Left ventricle myocardium inferior (tissue), 1 donor: ENCODE data around the gene QSOX1. TPM values are rescaled to one million over a fixed set of nuclear protein-coding genes. Genes with fewer than 3 reads are reported as not detected.

Experiments used
- DNase-seq: peaks from one replicate; pipeline ENCODE4 v3.0.0-alpha.2; 2020
- H3K27ac ChIP-seq: fragments of 200-600 bp; replicated peaks from 2 replicates; pipeline ENCODE4 v1.8.0; 2021
- H3K27me3 ChIP-seq: fragments of 200-600 bp; 2 replicates; pipeline ENCODE4 v1.8.0; 2021; ENCODE audit warnings: low read depth
- H3K36me3 ChIP-seq: fragments of 200-600 bp; 2 replicates; pipeline ENCODE4 v1.8.0; 2021
- H3K4me1 ChIP-seq: fragments of 200-600 bp; 2 replicates; pipeline ENCODE4 v1.8.0; 2021
- H3K4me3 ChIP-seq: fragments of 200-600 bp; 2 replicates; pipeline ENCODE4 v1.8.0; 2021; ENCODE audit warnings: mild to moderate bottlenecking, moderate library complexity
- H3K9me3 ChIP-seq: fragments of 200-600 bp; replicated peaks from 2 replicates; pipeline ENCODE4 v1.8.0; 2021
- intact Hi-C: fragments of 100-400 bp; cut with micrococcal nuclease; formaldehyde crosslinking; loops from one replicate; pipeline ENCODE4 v1.11.0; 2022
- total RNA-seq: library from RNA; stranded (reverse); fragmentation: NEBNext Ultra II Directional; extraction: Animal tissue kit (Norgen Biotek cat#: 25700); gene quantifications from one replicate; pipeline ENCODE4 v1.2.1, GENCODE V29; 2021
- TF ChIP-seq, protein P1 (sequence below): fragments of 200-600 bp; IDR thresholded peaks from 2 replicates; pipeline ENCODE4 v1.8.0; 2021; ENCODE audit warnings: antibody characterized with exemption, mild to moderate bottlenecking, borderline replicate concordance
- donor health status: DM: no; HTN: yes; CAD: no; lungs with severe emphysema.

Gene QSOX1
- total RNA-seq, 1 donor from 2014 or later, result 102 TPM

- Histone ChIP-seq H3K36me3 (no peaks in the 10 kb centered on the region), H3K4me1 (no peaks in the 10 kb centered on the region), H3K9me3 (no peaks in the 10 kb centered on the region), H3K4me3 (no peak overlapping the region), H3K27me3 (peaks cover 12% of the 10 kb centered on the region), H3K27ac (no peak overlapping the region)
- TF ChIP-seq, protein P1, sequence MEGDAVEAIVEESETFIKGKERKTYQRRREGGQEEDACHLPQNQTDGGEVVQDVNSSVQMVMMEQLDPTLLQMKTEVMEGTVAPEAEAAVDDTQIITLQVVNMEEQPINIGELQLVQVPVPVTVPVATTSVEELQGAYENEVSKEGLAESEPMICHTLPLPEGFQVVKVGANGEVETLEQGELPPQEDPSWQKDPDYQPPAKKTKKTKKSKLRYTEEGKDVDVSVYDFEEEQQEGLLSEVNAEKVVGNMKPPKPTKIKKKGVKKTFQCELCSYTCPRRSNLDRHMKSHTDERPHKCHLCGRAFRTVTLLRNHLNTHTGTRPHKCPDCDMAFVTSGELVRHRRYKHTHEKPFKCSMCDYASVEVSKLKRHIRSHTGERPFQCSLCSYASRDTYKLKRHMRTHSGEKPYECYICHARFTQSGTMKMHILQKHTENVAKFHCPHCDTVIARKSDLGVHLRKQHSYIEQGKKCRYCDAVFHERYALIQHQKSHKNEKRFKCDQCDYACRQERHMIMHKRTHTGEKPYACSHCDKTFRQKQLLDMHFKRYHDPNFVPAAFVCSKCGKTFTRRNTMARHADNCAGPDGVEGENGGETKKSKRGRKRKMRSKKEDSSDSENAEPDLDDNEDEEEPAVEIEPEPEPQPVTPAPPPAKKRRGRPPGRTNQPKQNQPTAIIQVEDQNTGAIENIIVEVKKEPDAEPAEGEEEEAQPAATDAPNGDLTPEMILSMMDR, result no peak
- DNase-seq, result no peak
- intact Hi-C loops, result no loop called here
Measured at GRCh38 chr1:180137776-180138175, 16.9 kb upstream of the QSOX1 start.

DNA sequence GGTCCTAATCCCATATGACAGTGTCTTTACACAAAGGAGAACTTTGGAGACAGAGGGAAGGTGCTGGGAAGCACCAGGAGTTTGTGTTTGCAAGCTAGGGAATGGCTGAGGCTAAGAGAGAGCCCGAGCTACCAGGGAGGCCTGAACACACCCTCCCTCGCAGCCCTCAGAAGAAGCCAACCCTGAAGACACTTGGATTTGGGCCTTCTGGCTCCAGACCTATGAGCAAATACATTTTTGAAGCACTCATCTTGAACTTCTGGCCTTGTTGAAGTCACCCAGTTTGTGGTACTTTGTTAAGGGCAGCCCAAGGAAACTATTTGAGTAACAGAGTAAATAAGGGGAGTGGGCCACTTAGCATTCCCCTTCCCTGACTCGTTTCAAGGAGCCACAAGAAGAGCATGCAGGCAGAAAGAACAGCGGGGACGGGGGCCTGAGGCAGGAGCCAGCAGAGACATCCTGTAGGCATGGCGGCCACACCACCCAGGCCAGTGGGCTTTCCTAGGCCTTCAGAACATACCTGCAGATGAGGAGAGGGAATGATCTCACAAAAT is 13.2 kb upstream of the QSOX1 start:
- no peaks in the 10 kb centered on the region for H3K27me3 ChIP-seq
- no peaks in the 10 kb centered on the region for H3K4me1 ChIP-seq
- no peaks in the 10 kb centered on the region for H3K36me3 ChIP-seq
- no peaks in the 10 kb centered on the region for H3K9me3 ChIP-seq
- DNase-seq, result no peak
- intact Hi-C loops, result no loop called here
- no peak overlapping the region for H3K4me3 ChIP-seq
- TF ChIP-seq, protein P1, result no peak
- no peak overlapping the region for H3K27ac ChIP-seq

DNA sequence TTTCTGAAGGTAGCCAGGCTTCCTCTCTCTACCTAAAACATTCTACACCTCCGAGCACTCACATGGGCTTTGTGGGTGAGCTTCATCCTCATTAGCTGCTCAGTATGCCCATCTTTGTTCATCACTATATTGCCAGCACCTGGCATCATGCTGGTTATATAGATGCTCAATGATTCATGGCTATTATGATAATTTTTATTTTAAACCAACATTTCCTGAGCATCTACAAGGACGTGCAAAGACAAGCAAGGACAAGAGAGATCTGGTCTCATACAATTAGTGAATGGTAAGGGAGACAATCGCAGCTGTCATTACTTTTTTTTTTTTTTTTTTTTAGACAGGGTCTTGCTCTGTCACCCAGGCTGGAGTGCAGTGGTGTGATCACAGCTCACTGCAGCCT is 11.3 kb upstream of the QSOX1 start:
- TF ChIP-seq, protein P1, result no peak

DNA sequence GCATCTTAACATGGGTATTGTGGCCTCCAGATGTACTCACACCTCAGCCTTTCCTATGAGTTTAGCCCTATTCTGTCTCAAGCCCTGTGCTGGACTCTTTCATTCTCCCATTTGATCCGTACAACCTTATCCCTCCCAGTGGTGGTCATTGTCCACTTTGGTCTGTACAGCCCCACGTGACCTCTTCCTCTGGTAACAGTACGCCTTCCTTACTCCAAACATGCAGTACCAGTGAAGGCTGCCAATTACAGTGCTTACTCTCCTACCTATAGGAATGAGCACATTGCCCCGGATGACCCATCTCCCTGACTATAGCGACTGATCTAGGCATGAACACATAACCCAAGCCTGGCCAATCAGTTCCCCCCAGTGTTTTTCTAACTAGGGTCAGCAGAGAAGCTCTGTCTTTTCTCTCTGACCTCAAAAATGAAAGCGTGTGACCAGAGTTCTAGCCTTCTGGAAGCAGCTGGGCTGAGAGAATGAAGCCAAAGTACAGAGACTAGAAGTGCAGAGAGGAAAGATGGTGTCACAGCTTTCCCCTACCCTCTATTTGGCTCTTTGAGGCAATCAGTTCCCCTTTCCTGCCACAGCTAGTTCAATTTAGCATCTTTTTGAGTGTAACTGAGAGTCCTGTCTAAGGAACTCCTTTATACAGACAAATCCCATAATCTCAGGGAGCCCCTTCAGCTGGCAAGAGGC is 9.9 kb upstream of the QSOX1 start:
- H3K4me3 ChIP-seq, result no peak overlapping the region
- no peaks in the 10 kb centered on the region for H3K27me3 ChIP-seq
- no peaks in the 10 kb centered on the region for H3K36me3 ChIP-seq
- intact Hi-C loops, result no loop called here
- no peak overlapping the region for H3K27ac ChIP-seq
- H3K4me1 ChIP-seq, result no peaks in the 10 kb centered on the region
- TF ChIP-seq, protein P1, result no peak
- H3K9me3 ChIP-seq, result no peaks in the 10 kb centered on the region
- no peak for DNase-seq

More for the DNA sequence above, 11.3 kb upstream of the QSOX1 start:
- DNase-seq, result no peak
- H3K27me3 ChIP-seq, result no peaks in the 10 kb centered on the region
- H3K9me3 ChIP-seq, result no peaks in the 10 kb centered on the region
- H3K27ac ChIP-seq, result no peak overlapping the region
- H3K4me1 ChIP-seq, result no peaks in the 10 kb centered on the region
- intact Hi-C loops, result no loop called here
- H3K36me3 ChIP-seq, result no peaks in the 10 kb centered on the region
- no peak overlapping the region for H3K4me3 ChIP-seq

DNA sequence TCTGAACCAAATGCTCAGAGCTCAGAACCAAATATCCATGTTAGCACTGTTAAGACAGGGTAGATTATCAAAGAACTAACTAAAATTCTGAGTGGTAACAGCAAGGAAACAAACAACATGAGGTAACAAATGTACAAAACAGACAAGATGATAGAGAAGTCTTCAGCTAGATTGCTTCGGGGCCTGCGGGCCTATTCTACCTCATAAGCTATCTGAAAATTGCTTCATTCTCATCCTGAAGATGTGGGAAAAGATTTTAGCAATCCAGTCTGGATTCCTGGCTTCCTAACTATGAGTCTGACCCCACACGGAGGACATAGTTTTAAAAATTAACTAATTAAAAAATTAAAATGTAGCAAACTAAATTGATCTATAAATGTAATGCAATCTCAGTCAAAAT is 9.2 kb upstream of the QSOX1 start:
- intact Hi-C loops, result no loop called here
- no peaks in the 10 kb centered on the region for H3K4me1 ChIP-seq
- no peaks in the 10 kb centered on the region for H3K9me3 ChIP-seq
- TF ChIP-seq, protein P1, result no peak
- no peak overlapping the region for H3K4me3 ChIP-seq
- H3K36me3 ChIP-seq, result no peaks in the 10 kb centered on the region
- no peak for DNase-seq
- H3K27me3 ChIP-seq, result no peaks in the 10 kb centered on the region
- no peak overlapping the region for H3K27ac ChIP-seq
